Activated CD8-positive, alpha-beta memory T cell treated with anti-CD3 and anti-CD28 coated beads, Interleukin-2, amount 10 ng/mL, durations not matched to agents 7 days and 5 days (primary cell): ENCODE data around the gene CDK19. TPM values are rescaled to one million over a fixed set of nuclear protein-coding genes. Genes with fewer than 3 reads are reported as not detected.
"Not testable (repeated sequence)": the region's sequence is repeated elsewhere in the genome, so short reads cannot be mapped to it uniquely, and the experiment has no call there.

Experiments
- ATAC-seq: fragments of 150-1000 bp; cut with Tn5 transposase; one replicate; pipeline ENCODE4 v1.10.0; 2021; ENCODE audit warnings: moderate library complexity
- CTCF ChIA-PET: fragments of 350-600 bp; sonication (Branson Sonifier 250); formaldehyde crosslinking; loops from one replicate; lab custom pipeline; 2021; ENCODE audit warnings: antibody characterized with exemption; lab: Charles Lee
- DNase-seq: peaks from one replicate; pipeline ENCODE4 v3.0.0-alpha.2; 2020
- H3K27ac Mint-ChIP-seq: one replicate; pipeline ENCODE4 v1.8.0; 2021; ENCODE audit warnings: mild to moderate bottlenecking, mixed read lengths
- H3K27me3 Mint-ChIP-seq: one replicate; pipeline ENCODE4 v1.8.0; 2021; ENCODE audit warnings: mixed read lengths
- H3K36me3 Mint-ChIP-seq: one replicate; pipeline ENCODE4 v1.8.0; 2021; ENCODE audit warnings: mild to moderate bottlenecking, mixed read lengths
- H3K4me1 Mint-ChIP-seq: one replicate; pipeline ENCODE4 v1.8.0; 2021; ENCODE audit warnings: mixed read lengths
- H3K4me3 Mint-ChIP-seq: one replicate; pipeline ENCODE4 v1.8.0; 2021; ENCODE audit warnings: mild to moderate bottlenecking, moderate library complexity, mixed read lengths
- H3K9me3 Mint-ChIP-seq: one replicate; pipeline ENCODE4 v1.8.0; 2022; ENCODE audit warnings: low read depth, mixed read lengths
- total RNA-seq, 2 experiments: library from RNA; stranded (reverse); gene quantifications; one replicate each; pipeline ENCODE4 v1.2.3, GENCODE V29; 2021

The CDK19 gene
- total RNA-seq, result 10 to 100 TPM; 27.8 to 29.4 TPM

DNA sequence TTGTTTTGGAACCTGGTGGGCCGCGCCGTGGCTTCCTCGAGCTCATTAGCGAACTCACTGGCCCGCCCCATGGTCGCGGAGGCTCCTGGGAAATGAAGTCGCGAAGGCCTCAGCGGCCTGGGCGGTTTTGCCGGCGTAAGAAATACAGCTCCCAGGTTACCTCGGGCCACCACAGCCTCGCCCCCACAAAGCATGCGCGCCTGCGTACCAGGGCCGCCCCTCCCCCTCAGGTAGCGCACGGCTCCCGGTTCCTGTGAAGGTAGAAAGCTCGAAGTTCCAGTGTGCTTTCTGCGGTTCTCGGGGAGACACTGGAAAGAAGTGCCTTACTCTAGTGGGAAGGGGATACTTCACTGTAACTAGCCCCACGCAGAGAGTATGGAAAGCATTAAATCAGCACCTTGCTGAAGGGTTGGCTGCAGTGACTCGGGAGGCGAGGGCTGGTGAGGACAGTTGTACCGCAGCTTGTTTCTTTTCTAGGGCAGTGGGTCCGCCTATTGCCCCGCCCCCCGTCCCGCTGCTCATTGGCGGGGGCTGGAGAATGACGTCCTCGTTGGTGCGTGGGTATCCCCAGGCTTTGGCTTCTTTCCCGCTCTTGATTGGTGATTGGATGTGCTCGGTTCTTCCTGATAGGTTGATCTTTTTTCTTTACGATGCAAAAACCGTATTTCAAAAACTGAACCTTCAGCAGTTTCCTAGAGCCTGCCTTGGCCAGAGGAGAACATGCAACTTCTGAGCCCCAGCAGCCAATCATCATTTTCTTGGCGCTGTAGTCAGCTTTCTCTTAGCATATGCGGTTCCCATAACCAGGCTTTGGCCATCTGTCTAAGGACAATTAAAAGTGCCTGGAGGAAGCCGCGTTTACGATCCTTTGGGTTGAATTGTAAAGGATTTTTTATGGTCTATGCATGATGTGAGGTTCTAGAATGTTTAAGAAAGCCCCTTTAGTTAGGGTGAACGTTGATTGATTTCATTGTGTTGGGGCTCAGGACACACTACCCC lies at the start of gene CDK19:
TSS of gene CDK19 (minus strand) at position 59 of the 999 bp plus-strand sequence. CDS start 333 bp downstream, outside the sequence.
- Mint-ChIP-seq H3K4me3 (peak within 1 kb of the TSS; percentile 97), H3K27ac (peak within 1 kb of the TSS; percentile 100), H3K36me3 (peaks cover 5% of the 10 kb centered on the region), H3K27me3 (no peaks in the 10 kb centered on the region), H3K4me1 (peaks cover 48% of the 10 kb centered on the region), H3K9me3 (no peaks in the 10 kb centered on the region)
- CTCF ChIA-PET, result interaction anchor here (0.8 to 4.5 kb wide), 11 partner anchors 32 to 443 kb away, joined by 3 to 47 read pairs (median 5); partner anchors contain the start of genes AMD1 and GTF3C6
- DNase-seq (peak; percentile 99), ATAC-seq (peak; percentile 83)

DNA sequence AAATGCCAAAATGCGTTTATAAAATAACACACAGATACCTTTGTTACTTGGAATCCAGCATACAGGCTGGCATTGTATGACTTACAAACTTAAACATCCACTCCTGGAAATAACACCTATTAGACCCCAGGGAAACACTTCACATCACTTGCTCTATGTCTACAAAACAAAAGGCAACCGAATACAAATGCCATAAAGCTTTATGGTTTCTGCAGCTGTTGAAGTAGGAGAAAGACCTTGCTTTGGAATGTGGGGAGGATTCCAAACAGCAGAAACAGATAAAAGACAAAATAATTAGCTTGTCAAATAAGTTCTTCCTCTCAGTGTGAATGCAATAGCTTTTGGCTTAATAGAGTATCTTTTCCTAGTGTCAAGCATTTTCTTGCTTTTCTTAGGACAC lies 49.6 kb upstream of the CDK19 start:
- CTCF ChIA-PET, result interaction anchor here (1.1 kb wide), 2 partner anchors 9 to 12 kb away, joined by 3 to 4 read pairs; no protein-coding TSS in a partner anchor
- no peaks in the 10 kb centered on the region for H3K9me3 Mint-ChIP-seq
- ATAC-seq (no peak), DNase-seq (no peak)
- no peak overlapping the region for H3K27ac Mint-ChIP-seq
- no peak overlapping the region for H3K4me3 Mint-ChIP-seq
- no peaks in the 10 kb centered on the region for H3K36me3 Mint-ChIP-seq
- H3K27me3 Mint-ChIP-seq, result no peaks in the 10 kb centered on the region
- H3K4me1 Mint-ChIP-seq, result peaks cover 13% of the 10 kb centered on the region

GRCh38 chr6:110859335-110859792 lies 44.1 kb upstream of the CDK19 start:
- ATAC-seq, result no peak
- CTCF ChIA-PET, result no interaction called here
- Mint-ChIP-seq H3K9me3 (no peaks in the 10 kb centered on the region), H3K4me1 (peaks cover 9% of the 10 kb centered on the region), H3K4me3 (no peak overlapping the region), H3K27ac (no peak overlapping the region), H3K27me3 (no peaks in the 10 kb centered on the region), H3K36me3 (no peaks in the 10 kb centered on the region)
- no peak for DNase-seq

DNA sequence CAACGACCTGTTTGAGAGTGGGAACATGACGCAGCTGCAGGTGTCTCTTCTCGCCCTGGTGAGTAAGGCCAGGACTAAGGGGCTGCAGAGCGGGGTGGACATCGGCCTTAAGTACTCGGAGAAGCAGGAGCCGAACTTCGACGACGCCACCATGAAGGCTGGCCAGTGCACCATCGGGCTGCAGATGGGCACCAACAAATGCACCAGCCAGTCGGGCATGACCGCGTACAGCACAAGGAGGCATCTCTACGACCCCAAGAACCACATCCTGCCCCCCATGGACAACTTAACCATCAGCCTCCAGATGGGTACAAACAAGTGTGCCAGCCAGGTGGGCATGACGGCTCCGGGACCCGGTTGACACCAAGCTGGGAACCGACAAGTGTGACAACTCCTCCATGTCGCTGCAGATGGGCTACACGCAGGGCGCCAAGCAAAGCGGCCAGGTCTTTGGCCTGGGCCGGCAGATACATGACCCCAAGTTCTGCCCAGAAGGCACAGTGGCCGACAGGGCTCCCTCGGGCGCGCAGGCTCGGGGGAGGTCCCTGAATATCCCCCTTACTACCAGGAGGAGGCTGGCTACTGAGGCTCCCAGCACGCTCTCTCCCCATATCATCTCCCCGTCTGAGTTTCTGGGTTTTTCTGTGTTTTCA lies 43.4 kb upstream of the CDK19 start:
- Mint-ChIP-seq H3K27ac (no peak overlapping the region), H3K4me1 (peaks cover 9% of the 10 kb centered on the region), H3K4me3 (no peak overlapping the region), H3K36me3 (no peaks in the 10 kb centered on the region), H3K9me3 (no peaks in the 10 kb centered on the region), H3K27me3 (no peaks in the 10 kb centered on the region)
- CTCF ChIA-PET, result no interaction called here
- ATAC-seq (no peak), DNase-seq (no peak)

- DNase-seq (no peak), ATAC-seq (no peak)
- Mint-ChIP-seq H3K27ac (no peak overlapping the region), H3K4me1 (peaks cover 9% of the 10 kb centered on the region), H3K9me3 (no peaks in the 10 kb centered on the region), H3K27me3 (no peaks in the 10 kb centered on the region), H3K36me3 (no peaks in the 10 kb centered on the region), H3K4me3 (no peak overlapping the region)
- CTCF ChIA-PET, result no interaction called here
Observed at GRCh38 chr6:110858016-110858415, 42.7 kb upstream of the CDK19 start.

- Mint-ChIP-seq H3K27ac (no peak overlapping the region), H3K36me3 (no peaks in the 10 kb centered on the region), H3K4me1 (peaks cover 9% of the 10 kb centered on the region), H3K27me3 (no peaks in the 10 kb centered on the region), H3K4me3 (no peak overlapping the region), H3K9me3 (no peaks in the 10 kb centered on the region)
- ATAC-seq, result no peak
- DNase-seq, result no peak
- CTCF ChIA-PET, result no interaction called here
Observed at GRCh38 chr6:110856296-110856695, 41.0 kb upstream of the CDK19 start.

GRCh38 chr6:110853754-110854477 lies 38.6 kb upstream of the CDK19 start:
- Mint-ChIP-seq H3K27me3 (peaks cover 3% of the 10 kb centered on the region), H3K4me1 (no peaks in the 10 kb centered on the region), H3K36me3 (no peaks in the 10 kb centered on the region), H3K4me3 (no peak overlapping the region), H3K27ac (no peak overlapping the region), H3K9me3 (no peaks in the 10 kb centered on the region)
- ATAC-seq, result no peak
- CTCF ChIA-PET, result no interaction called here
- no peak for DNase-seq

DNA sequence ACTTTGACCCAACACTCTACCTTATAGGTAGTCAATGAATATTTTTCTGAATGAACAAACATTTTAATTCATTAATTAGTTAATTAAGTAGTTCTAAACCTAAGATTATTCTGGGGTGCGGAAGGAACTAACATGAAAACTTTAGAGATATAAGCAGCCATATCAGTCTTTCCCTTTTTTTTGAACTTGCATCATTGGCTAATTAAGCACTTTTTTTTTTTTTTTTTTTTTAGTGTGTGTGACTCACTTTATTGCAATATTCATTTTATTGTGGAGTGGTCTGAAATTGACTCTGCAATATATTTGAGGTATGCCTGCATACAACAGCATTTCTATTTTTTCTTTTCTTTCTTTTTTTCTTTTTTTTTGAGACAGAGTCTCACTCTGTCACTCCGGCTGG lies 37.5 kb upstream of the CDK19 start:
- peaks cover 3% of the 10 kb centered on the region for H3K27me3 Mint-ChIP-seq
- H3K9me3 Mint-ChIP-seq, result no peaks in the 10 kb centered on the region
- H3K4me3 Mint-ChIP-seq, result no peak overlapping the region
- H3K27ac Mint-ChIP-seq, result no peak overlapping the region
- no peak for DNase-seq
- H3K4me1 Mint-ChIP-seq, result no peaks in the 10 kb centered on the region
- CTCF ChIA-PET, result interaction anchor here (0.6 kb wide), 1 partner anchor 18 kb away, joined by 3 read pairs; no protein-coding TSS in a partner anchor
- no peaks in the 10 kb centered on the region for H3K36me3 Mint-ChIP-seq
- ATAC-seq, result no peak

- H3K27me3 Mint-ChIP-seq, result peaks cover 3% of the 10 kb centered on the region
- no peak for ATAC-seq
- H3K4me3 Mint-ChIP-seq, result no peak overlapping the region
- CTCF ChIA-PET, result no interaction called here
- H3K27ac Mint-ChIP-seq, result no peak overlapping the region
- no peak for DNase-seq
- no peaks in the 10 kb centered on the region for H3K36me3 Mint-ChIP-seq
- H3K9me3 Mint-ChIP-seq, result no peaks in the 10 kb centered on the region
- no peaks in the 10 kb centered on the region for H3K4me1 Mint-ChIP-seq
Observed at GRCh38 chr6:110849781-110850180, 34.5 kb upstream of the CDK19 start.

DNA sequence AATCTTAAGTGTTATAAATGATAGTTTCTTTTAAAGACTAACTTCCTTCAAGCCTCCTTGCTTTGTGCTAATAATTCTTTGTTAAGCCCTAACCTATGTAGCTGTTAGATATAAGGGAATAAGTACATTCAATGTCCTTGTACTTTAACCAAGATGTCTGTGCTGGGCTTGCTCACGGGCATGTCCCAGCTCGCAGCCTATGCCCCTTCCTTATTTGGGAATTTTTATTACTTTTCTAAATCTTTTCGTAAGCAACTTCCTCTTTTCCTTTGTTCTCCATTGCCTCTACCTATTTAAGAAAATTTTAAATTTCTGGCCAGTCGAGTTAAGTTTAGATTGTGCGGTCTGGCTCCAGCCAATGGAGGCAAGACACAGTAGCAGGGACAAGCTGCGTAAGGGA lies 26.0 kb upstream of the CDK19 start:
- no peaks in the 10 kb centered on the region for H3K36me3 Mint-ChIP-seq
- no peak overlapping the region for H3K4me3 Mint-ChIP-seq
- H3K27me3 Mint-ChIP-seq, result no peaks in the 10 kb centered on the region
- CTCF ChIA-PET, result no interaction called here
- H3K27ac Mint-ChIP-seq, result no peak overlapping the region
- no peaks in the 10 kb centered on the region for H3K4me1 Mint-ChIP-seq
- no peak for ATAC-seq
- DNase-seq, result no peak
- no peaks in the 10 kb centered on the region for H3K9me3 Mint-ChIP-seq

- CTCF ChIA-PET, H3K4me3 Mint-ChIP-seq, H3K27me3 Mint-ChIP-seq, DNase-seq, H3K36me3 Mint-ChIP-seq, ATAC-seq, H3K4me1 Mint-ChIP-seq, H3K9me3 Mint-ChIP-seq, H3K27ac Mint-ChIP-seq: not testable (repeated sequence)
Observed at GRCh38 chr6:110835751-110836150, 20.5 kb upstream of the CDK19 start.

DNA sequence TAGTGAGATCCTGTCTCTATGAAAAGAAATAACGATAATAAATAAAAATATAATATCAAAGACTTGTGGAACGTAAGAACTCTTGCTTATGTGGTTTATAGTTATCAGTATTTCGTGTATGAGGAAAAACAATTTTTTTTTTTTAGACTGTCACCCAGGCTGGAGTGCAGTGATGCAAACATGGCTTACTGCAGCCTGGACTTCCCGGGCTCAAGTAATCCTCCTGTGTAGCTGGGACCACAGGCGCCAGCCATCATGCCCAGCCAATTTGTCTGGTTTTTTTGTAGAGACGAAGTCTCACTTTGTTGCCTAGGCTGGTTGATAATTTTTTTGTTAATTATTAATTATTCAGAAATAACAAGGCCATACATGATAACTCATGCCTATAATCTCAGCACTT lies 18.6 kb upstream of the CDK19 start:
- Mint-ChIP-seq H3K36me3 (no peaks in the 10 kb centered on the region), H3K9me3 (no peaks in the 10 kb centered on the region), H3K4me3 (no peak overlapping the region), H3K27ac (no peak overlapping the region), H3K4me1 (no peaks in the 10 kb centered on the region), H3K27me3 (no peaks in the 10 kb centered on the region)
- ATAC-seq, result no peak
- CTCF ChIA-PET, result no interaction called here
- no peak for DNase-seq

DNA sequence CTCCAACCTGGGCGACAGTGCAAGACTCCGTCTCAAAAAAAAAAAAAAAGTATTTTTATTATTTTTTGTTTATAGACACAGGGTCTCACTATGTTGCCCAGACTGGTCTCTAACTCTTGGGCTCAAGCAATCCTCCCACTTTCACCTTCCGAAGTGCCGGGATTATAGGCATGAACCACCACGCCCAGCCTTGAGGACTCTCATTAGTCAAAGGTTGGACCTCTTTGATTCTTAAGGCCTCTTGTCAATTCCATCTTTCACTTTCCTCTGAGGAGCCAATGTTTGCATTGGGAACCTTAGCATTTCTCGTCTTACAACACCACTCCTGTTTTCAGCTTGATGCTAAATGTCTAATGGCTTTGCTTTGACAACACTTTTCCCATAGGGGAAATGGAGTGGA lies 16.1 kb upstream of the CDK19 start:
- CTCF ChIA-PET, result no interaction called here
- H3K36me3 Mint-ChIP-seq, result no peaks in the 10 kb centered on the region
- no peaks in the 10 kb centered on the region for H3K27me3 Mint-ChIP-seq
- no peak for DNase-seq
- no peaks in the 10 kb centered on the region for H3K4me1 Mint-ChIP-seq
- H3K4me3 Mint-ChIP-seq, result no peak overlapping the region
- no peak for ATAC-seq
- no peaks in the 10 kb centered on the region for H3K9me3 Mint-ChIP-seq
- H3K27ac Mint-ChIP-seq, result no peak overlapping the region
